HUES48 (cell line): Measurements from ENCODE around the gene ANO6.
A peak's percentile ranks its signal among the peaks of the same experiment; 100 is the strongest.
"Not testable (repeated sequence)": the region's sequence is repeated elsewhere in the genome, so short reads cannot be mapped to it uniquely, and the experiment has no call there.

Source experiments
- H3K27ac ChIP-seq: one replicate; pipeline ENCODE4 v1.7.0; 2013; ENCODE audit warnings: low read depth, low read length, inconsistent platforms
- H3K27me3 ChIP-seq: 2 replicates; pipeline ENCODE4 v1.6.1; 2013; ENCODE audit warnings: mild to moderate bottlenecking, low read length; ENCODE audit not compliant: control insufficient read depth, insufficient read depth
- H3K36me3 ChIP-seq: 2 replicates; pipeline ENCODE4 v1.6.1; 2013; ENCODE audit warnings: low read length; ENCODE audit not compliant: control insufficient read depth, insufficient read depth
- H3K4me1 ChIP-seq: 2 replicates; pipeline ENCODE4 v1.6.1; 2013; ENCODE audit warnings: mild to moderate bottlenecking, low read length; ENCODE audit not compliant: control insufficient read depth, insufficient read depth
- H3K4me3 ChIP-seq: 2 replicates; pipeline ENCODE4 v1.5.1; 2013; ENCODE audit warnings: mild to moderate bottlenecking, low read depth, low read length
- H3K9ac ChIP-seq: 2 replicates; pipeline ENCODE4 v1.6.1; 2013; ENCODE audit warnings: mild to moderate bottlenecking, low read depth, low read length, moderate library complexity
- H3K9me3 ChIP-seq: 2 replicates; pipeline ENCODE4 v1.6.1; 2013; ENCODE audit warnings: low read length; ENCODE audit not compliant: control insufficient read depth, insufficient read depth

Gene ANO6

DNA sequence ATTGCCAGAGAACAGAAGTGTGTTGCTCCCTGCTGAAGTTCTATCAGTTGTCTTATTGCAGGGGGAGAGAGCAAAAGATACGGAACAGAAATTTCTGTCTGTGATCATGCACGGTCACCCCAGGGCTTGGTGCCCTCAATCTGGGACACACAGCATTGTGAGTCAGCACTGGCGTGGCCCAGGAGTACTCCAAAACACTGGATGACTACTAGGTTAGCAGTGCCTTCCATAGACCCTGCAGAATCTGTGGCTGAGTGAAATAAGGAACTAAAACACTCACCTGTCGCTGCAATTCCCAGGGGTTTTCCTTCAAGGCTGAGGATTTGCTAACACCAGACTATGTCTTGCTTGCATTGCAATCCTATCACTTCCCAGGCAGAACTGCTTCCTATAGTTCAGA, 165.5 kb downstream of the ANO6 start:
- Histone ChIP-seq H3K9me3 (no peaks in the 10 kb centered on the region), H3K27ac (no peak overlapping the region), H3K36me3 (peaks cover 32% of the 10 kb centered on the region), H3K9ac (no peak overlapping the region), H3K4me3 (no peak overlapping the region), H3K4me1 (no peaks in the 10 kb centered on the region), H3K27me3 (no peaks in the 10 kb centered on the region)

GRCh38 chr12:45388545-45388944, 172.7 kb downstream of the ANO6 start:
- H3K4me1 ChIP-seq, result peaks cover 11% of the 10 kb centered on the region
- H3K4me3 ChIP-seq, result no peak overlapping the region
- H3K27me3 ChIP-seq, result no peaks in the 10 kb centered on the region
- H3K36me3 ChIP-seq, result peaks cover 23% of the 10 kb centered on the region
- H3K27ac ChIP-seq, result no peak overlapping the region
- no peak overlapping the region for H3K9ac ChIP-seq
- peaks cover 4% of the 10 kb centered on the region; the same call in 1 of the 2 replicates for H3K9me3 ChIP-seq

- Histone ChIP-seq H3K9ac (no peak overlapping the region), H3K27me3 (no peaks in the 10 kb centered on the region), H3K4me1 (peaks cover 11% of the 10 kb centered on the region), H3K9me3 (peaks cover 4% of the 10 kb centered on the region; the same call in 1 of the 2 replicates), H3K36me3 (peaks cover 18% of the 10 kb centered on the region), H3K27ac (peak overlapping the region; percentile 72), H3K4me3 (no peak overlapping the region)
These were observed 173.5 kb downstream of the ANO6 start for GRCh38 chr12:45389426-45389825.

DNA sequence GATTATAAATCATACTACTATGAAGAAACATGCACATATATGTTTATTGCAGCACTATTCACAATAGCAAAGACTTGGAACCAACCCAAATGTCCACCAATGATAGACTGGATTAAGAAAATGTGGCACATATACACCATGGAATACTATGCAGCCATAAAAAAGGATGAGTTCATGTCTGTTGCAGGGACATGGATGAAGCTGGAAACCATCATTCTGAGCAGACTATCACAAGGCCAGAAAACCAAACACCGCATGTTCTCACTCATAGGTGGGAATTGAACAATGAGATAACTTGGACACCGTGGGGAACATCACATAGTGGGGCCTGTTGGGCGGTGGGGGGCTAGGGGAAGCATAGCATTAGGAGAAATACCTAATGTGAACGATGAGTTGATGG, 181.6 kb downstream of the ANO6 start:
- not testable (repeated sequence) for H3K4me3 ChIP-seq, H3K27ac ChIP-seq, H3K4me1 ChIP-seq

GRCh38 chr12:45398552-45398951, 182.7 kb downstream of the ANO6 start:
- Histone ChIP-seq H3K4me3 (no peak overlapping the region), H3K36me3 (peaks cover 28% of the 10 kb centered on the region), H3K27me3 (no peaks in the 10 kb centered on the region)

More for the DNA sequence above, 181.6 kb downstream of the ANO6 start:
- not testable (repeated sequence) for H3K9ac ChIP-seq, H3K27me3 ChIP-seq, H3K9me3 ChIP-seq
- peaks cover 20% of the 10 kb centered on the region for H3K36me3 ChIP-seq

GRCh38 chr12:45400991-45401390, 185.1 kb downstream of the ANO6 start:
- H3K4me3 ChIP-seq, result no peak overlapping the region
- no peak overlapping the region for H3K27ac ChIP-seq
- H3K36me3 ChIP-seq, result peaks cover 47% of the 10 kb centered on the region

More at GRCh38 chr12:45398552-45398951, 182.7 kb downstream of the ANO6 start:
- Histone ChIP-seq H3K4me1 (no peaks in the 10 kb centered on the region), H3K27ac (no peak overlapping the region), H3K9ac (no peak overlapping the region), H3K9me3 (no peaks in the 10 kb centered on the region)

DNA sequence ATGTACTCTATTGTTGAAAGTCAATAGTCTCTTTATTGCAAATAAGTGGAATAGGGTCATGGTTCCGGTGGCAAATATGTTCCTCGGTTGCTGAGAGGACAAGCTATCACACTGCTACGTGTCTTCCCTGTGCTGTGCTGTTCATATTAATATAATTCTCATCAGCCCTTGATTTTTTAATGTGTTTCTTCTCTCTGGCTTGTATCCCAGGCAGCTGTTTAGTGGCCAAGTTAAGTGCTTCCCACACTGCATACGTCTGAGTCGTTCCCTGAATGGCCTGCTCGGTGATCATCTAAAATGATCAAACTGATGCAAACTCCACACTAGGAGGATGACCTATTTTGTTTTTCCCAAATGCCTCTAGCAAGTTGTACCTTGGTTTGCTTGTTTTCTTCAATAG, 186.4 kb downstream of the ANO6 start:
- no peak overlapping the region for H3K9ac ChIP-seq
- no peaks in the 10 kb centered on the region for H3K9me3 ChIP-seq
- no peaks in the 10 kb centered on the region for H3K27me3 ChIP-seq
- H3K4me3 ChIP-seq, result no peak overlapping the region
- no peak overlapping the region for H3K27ac ChIP-seq
- no peaks in the 10 kb centered on the region for H3K4me1 ChIP-seq
- peaks cover 55% of the 10 kb centered on the region for H3K36me3 ChIP-seq

More at GRCh38 chr12:45400991-45401390, 185.1 kb downstream of the ANO6 start:
- Histone ChIP-seq H3K9me3 (no peaks in the 10 kb centered on the region), H3K9ac (no peak overlapping the region), H3K4me1 (no peaks in the 10 kb centered on the region), H3K27me3 (no peaks in the 10 kb centered on the region)

DNA sequence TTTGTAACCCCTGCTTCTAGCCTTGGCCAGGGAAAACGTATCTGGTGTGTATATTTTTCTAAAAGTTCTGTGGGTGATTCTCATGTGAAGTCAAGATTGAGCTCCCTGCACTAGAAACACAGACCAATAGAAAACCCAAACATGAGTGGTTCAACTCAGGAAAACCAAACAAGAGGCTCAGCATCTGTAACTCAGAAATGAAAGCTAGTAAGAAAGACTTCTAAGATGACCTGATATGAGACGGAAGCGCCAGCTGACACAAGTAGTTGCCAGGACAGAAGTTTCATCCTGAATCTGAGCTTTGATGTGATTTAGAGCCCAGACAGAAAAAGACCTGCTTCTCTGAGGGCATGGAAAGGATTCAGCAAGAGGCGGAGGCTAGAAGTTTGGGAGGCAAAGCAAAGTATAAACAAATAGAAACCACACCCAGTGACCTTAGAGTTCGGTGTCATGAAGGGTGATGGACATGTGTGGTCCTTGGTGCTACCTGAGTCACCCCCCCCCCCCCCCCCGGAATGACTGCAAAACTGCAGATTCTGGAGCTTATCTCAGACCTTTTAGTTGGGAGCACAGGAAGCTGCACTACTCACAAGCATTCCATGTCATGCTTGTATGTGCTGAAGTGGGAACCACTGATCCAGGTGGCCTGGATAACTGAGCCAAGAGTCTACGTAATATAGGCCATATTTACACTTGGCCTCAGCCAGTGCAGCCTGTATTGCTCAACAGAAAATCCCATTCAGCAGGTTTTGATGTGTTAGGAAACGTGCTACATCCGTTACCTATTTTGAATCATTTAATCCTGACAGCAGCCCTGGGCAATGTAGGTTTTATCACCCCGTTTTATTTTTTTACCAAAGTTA, 191.3 kb downstream of the ANO6 start:
- H3K27ac ChIP-seq, result no peak overlapping the region
- peaks cover 74% of the 10 kb centered on the region for H3K36me3 ChIP-seq
- no peak overlapping the region for H3K9ac ChIP-seq
- H3K4me1 ChIP-seq, result no peaks in the 10 kb centered on the region
- no peaks in the 10 kb centered on the region for H3K9me3 ChIP-seq
- no peak overlapping the region for H3K4me3 ChIP-seq
- H3K27me3 ChIP-seq, result no peaks in the 10 kb centered on the region

GRCh38 chr12:45407981-45408728, 192.3 kb downstream of the ANO6 start:
- Histone ChIP-seq H3K27me3 (no peaks in the 10 kb centered on the region), H3K9ac (no peak overlapping the region), H3K9me3 (no peaks in the 10 kb centered on the region), H3K27ac (no peak overlapping the region), H3K4me3 (no peak overlapping the region), H3K4me1 (no peaks in the 10 kb centered on the region), H3K36me3 (peaks cover 75% of the 10 kb centered on the region)

DNA sequence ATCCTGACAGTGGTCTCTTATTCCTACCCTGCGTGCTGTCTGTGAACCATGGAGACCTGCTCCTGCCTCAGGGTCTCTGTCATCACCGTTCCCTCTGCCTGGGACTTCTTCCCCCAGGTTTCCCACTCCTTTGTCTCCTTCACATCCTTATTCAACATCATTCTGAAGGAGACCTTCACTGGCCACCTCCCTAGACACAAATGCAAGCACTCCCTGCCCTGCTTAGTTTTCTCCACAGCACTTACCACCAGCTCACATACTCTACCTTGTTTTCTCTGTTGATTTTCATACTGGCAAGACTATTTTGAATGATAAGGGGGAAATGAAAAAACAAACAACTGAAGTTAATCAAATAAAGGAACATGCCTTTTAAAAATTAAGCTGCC, 192.8 kb downstream of the ANO6 start:
- H3K9ac ChIP-seq, result no peak overlapping the region
- peaks cover 74% of the 10 kb centered on the region for H3K36me3 ChIP-seq
- H3K27ac ChIP-seq, result no peak overlapping the region
- no peaks in the 10 kb centered on the region for H3K4me1 ChIP-seq
- no peaks in the 10 kb centered on the region for H3K27me3 ChIP-seq
- H3K4me3 ChIP-seq, result no peak overlapping the region
- H3K9me3 ChIP-seq, result no peaks in the 10 kb centered on the region

GRCh38 chr12:45409966-45410365, 194.1 kb downstream of the ANO6 start:
- H3K4me3 ChIP-seq, result no peak overlapping the region
- no peak overlapping the region for H3K27ac ChIP-seq
- H3K9me3 ChIP-seq, result no peaks in the 10 kb centered on the region
- no peaks in the 10 kb centered on the region for H3K27me3 ChIP-seq
- H3K9ac ChIP-seq, result no peak overlapping the region
- H3K36me3 ChIP-seq, result peaks cover 64% of the 10 kb centered on the region
- no peaks in the 10 kb centered on the region for H3K4me1 ChIP-seq
